Panc1 (cell line): ENCODE data around the gene NUDT7. TPM values are rescaled to one million over a fixed set of nuclear protein-coding genes. Genes with fewer than 3 reads are reported as not detected.
A peak's percentile ranks its signal among the peaks of the same experiment; 100 is the strongest.

Experiments
- ATAC-seq: fragments of 200-7000 bp; cut with Tn5 transposase; 2 replicates; pipeline ENCODE4 v1.9.1; 2020; ENCODE audit warnings: mild to moderate bottlenecking, moderate library complexity
- Bru-seq: library from RNA; stranded (reverse); fragments of 400-500 nt; gene quantifications from one replicate; lab custom pipeline; 2021; lab: Mats Ljungman, UMichigan
- BruChase-seq, 2 experiments: library from RNA; stranded (reverse); fragments of 400-500 nt; gene quantifications; one replicate each; lab custom pipeline; 2021; lab: Mats Ljungman, UMichigan
- BruUV-seq: library from RNA; stranded (reverse); fragments of 400-500 nt; replicated peaks from 2 replicates; lab custom pipeline; 2021; lab: Mats Ljungman, UMichigan
- CTCF ChIA-PET: fragments of 300-600 bp; sonication (Branson Sonifier 250); formaldehyde crosslinking; loops from one replicate; lab custom pipeline; 2022; ENCODE audit warnings: antibody characterized with exemption; lab: Charles Lee
- POLR2A ChIA-PET: fragments of 300-600 bp; sonication (Branson Sonifier 250); formaldehyde crosslinking; loops from one replicate; lab custom pipeline; 2022; ENCODE audit warnings: antibody characterized with exemption; lab: Charles Lee
- DNase-seq: peaks from one replicate; pipeline ENCODE4 v3.0.0-alpha.2; 2010; ENCODE audit warnings: low read depth, low spot score
- H3K27ac ChIP-seq: 2 replicates; pipeline ENCODE4 v1.5.1; 2011; ENCODE audit warnings: mild to moderate bottlenecking, low read length, inconsistent platforms
- H3K27me3 ChIP-seq: fragments of 200-500 bp; sonication (Bioruptor generic); 2 replicates; pipeline ENCODE4 v1.6.0; 2014; ENCODE audit warnings: low read length, inconsistent platforms; ENCODE audit not compliant: control insufficient read depth, insufficient read depth
- H3K36me3 ChIP-seq: fragments of 200-500 bp; sonication (Bioruptor generic); 2 replicates; pipeline ENCODE4 v1.5.1; 2014; ENCODE audit warnings: inconsistent platforms, mild to moderate bottlenecking, low read length, moderate library complexity; ENCODE audit not compliant: control insufficient read depth, insufficient read depth
- H3K4me1 ChIP-seq: 2 replicates; pipeline ENCODE4 v1.5.1; 2011; ENCODE audit warnings: inconsistent platforms, mild to moderate bottlenecking, low read length, moderate library complexity; ENCODE audit not compliant: control insufficient read depth, insufficient read depth
- H3K4me3 ChIP-seq, 2 experiments: 2 replicates each; pipeline ENCODE4 v1.5.1; 2011 to 2012; ENCODE audit warnings: low read depth in 2 of 2, low read length in 2 of 2, mild to moderate bottlenecking in 2 of 2, inconsistent platforms in 1 of 2, moderate library complexity in 1 of 2
- H3K9me3 ChIP-seq: fragments of 200-500 bp; sonication (Bioruptor generic); 2 replicates; pipeline ENCODE4 v1.5.1; 2014; ENCODE audit warnings: low read depth, mild to moderate bottlenecking, inconsistent platforms, low read length, moderate library complexity; ENCODE audit not compliant: control insufficient read depth, insufficient read depth
- POLR2AphosphoS5 ChIP-seq: IDR thresholded peaks from 2 replicates; pipeline ENCODE4 v1.6.1; 2012; ENCODE audit warnings: mild to moderate bottlenecking, low read depth, low read length, moderate library complexity
- SIN3A ChIP-seq: IDR thresholded peaks from 2 replicates; pipeline ENCODE4 v1.6.1; 2012; ENCODE audit warnings: low read depth, mild to moderate bottlenecking, low read length, moderate library complexity, borderline replicate concordance; ENCODE audit not compliant: insufficient read depth
- TCF7L2 ChIP-seq: IDR thresholded peaks from 2 replicates; pipeline ENCODE4 v1.6.1; 2011; ENCODE audit warnings: mild to moderate bottlenecking, low read depth, low read length, inconsistent platforms
- in situ Hi-C: cut with HindIII; loops from 2 replicates; pipeline ENCODE4 v1.10.0; 2016; ENCODE audit warnings: low sequenced_read_pairs, low pct_unique_long_range_greater_than_20kb
- intact Hi-C: fragments of 100-400 bp; cut with micrococcal nuclease; formaldehyde crosslinking; loops from one replicate; pipeline ENCODE4 v1.10.0; 2022; ENCODE audit not compliant: unreplicated experiment
- long read RNA-seq: library from polyadenylated mRNA; unstranded; transcript quantifications from one replicate; pipeline ENCODE4 v2.0.0, GENCODE V29; 2021; ENCODE audit not compliant: unreplicated experiment
- polyA plus RNA-seq: library from polyadenylated mRNA; unstranded; fragments of >200 nt; gene quantifications from one replicate; pipeline ENCODE4 v1.2.1, GENCODE V29; 2012; ENCODE audit warnings: missing spikeins; ENCODE audit not compliant: insufficient read length
- total RNA-seq: library from RNA; stranded (reverse); gene quantifications from one replicate; pipeline ENCODE4 v1.2.1, GENCODE V29; 2021; ENCODE audit not compliant: unreplicated experiment
- TF ChIP-seq, protein P1 (sequence below): fragments of 450-650 bp; IDR thresholded peaks from 2 replicates; pipeline ENCODE4 v1.5.1; 2017; ENCODE audit warnings: mild to moderate bottlenecking
- TF ChIP-seq, protein P2 (sequence below), 2 experiments: IDR thresholded peaks; 2 replicates each; pipeline ENCODE4 v1.6.1; 2011 to 2012; ENCODE audit warnings: low read depth in 2 of 2, control low read depth in 1 of 2, low read length in 1 of 2, mild to moderate bottlenecking in 1 of 2, moderate library complexity in 1 of 2; ENCODE audit not compliant: insufficient read depth in 1 of 2

Gene NUDT7
- total RNA-seq (4.7 TPM), Bru-seq, nascent RNA (percentile 38 among the genes with signal in this experiment), BruChase-seq, experiment 1, labeled RNA remaining after a 2-hour chase (percentile 36 among the genes with signal in this experiment), BruChase-seq, experiment 2, labeled RNA remaining after a 6-hour chase (percentile 35 among the genes with signal in this experiment)
- polyA plus RNA-seq: 2.5 TPM
- long read RNA-seq, partial matches to known transcripts: 0 of 7 reads
- long read RNA-seq, other reads (novel, unspliced or antisense): 3 of 7 reads

DNA sequence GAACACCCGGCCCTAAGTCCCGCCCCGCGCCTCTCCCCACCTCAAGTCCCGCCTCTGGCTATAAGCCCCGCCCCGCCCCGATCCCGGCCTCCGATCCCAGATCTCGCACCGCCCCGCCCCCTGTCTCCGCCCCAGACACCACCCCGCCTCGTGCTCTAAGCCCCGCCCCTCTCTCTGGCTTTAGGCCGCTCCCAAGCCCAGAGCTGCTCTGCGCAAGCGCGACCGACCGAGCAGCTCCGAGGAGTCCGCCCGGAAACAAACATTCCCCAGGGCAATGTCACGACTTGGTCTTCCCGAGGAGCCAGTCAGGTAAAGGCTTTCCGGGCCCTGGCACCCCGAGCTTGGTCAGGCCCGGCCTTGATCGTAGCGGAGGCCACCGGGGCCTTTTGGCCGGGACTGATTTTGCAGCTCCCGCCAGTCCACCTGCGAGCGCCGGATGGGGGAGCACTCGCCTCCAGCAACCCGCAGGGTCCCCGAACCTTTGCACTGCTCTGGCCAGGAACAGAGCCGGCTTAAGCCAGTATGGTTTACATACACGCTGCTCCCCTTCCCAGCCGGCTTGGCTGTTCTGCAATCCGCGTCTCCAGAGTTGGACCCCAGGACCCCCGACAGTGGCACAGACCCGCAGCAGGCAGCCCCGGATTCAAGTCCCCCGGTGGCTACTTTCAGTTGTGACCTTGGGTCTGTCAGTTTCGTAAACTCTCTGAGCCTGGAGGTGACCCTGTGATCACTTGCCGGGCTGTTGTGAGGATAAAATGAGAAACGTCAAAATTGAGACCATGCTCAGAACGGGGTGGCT is at the start of gene NUDT7:
TSS of gene NUDT7 (plus strand) at position 206 of the 799 bp plus-strand sequence. CDS start at position 275, 69 bp downstream.
- TF ChIP-seq SIN3A (no peak), POLR2AphosphoS5 (peak; percentile 69; the same call in 1 of the 2 replicates), TCF7L2 (no peak)
- TF ChIP-seq, protein P1, sequence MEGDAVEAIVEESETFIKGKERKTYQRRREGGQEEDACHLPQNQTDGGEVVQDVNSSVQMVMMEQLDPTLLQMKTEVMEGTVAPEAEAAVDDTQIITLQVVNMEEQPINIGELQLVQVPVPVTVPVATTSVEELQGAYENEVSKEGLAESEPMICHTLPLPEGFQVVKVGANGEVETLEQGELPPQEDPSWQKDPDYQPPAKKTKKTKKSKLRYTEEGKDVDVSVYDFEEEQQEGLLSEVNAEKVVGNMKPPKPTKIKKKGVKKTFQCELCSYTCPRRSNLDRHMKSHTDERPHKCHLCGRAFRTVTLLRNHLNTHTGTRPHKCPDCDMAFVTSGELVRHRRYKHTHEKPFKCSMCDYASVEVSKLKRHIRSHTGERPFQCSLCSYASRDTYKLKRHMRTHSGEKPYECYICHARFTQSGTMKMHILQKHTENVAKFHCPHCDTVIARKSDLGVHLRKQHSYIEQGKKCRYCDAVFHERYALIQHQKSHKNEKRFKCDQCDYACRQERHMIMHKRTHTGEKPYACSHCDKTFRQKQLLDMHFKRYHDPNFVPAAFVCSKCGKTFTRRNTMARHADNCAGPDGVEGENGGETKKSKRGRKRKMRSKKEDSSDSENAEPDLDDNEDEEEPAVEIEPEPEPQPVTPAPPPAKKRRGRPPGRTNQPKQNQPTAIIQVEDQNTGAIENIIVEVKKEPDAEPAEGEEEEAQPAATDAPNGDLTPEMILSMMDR: peak; percentile 44
- TF ChIP-seq, protein P2, sequence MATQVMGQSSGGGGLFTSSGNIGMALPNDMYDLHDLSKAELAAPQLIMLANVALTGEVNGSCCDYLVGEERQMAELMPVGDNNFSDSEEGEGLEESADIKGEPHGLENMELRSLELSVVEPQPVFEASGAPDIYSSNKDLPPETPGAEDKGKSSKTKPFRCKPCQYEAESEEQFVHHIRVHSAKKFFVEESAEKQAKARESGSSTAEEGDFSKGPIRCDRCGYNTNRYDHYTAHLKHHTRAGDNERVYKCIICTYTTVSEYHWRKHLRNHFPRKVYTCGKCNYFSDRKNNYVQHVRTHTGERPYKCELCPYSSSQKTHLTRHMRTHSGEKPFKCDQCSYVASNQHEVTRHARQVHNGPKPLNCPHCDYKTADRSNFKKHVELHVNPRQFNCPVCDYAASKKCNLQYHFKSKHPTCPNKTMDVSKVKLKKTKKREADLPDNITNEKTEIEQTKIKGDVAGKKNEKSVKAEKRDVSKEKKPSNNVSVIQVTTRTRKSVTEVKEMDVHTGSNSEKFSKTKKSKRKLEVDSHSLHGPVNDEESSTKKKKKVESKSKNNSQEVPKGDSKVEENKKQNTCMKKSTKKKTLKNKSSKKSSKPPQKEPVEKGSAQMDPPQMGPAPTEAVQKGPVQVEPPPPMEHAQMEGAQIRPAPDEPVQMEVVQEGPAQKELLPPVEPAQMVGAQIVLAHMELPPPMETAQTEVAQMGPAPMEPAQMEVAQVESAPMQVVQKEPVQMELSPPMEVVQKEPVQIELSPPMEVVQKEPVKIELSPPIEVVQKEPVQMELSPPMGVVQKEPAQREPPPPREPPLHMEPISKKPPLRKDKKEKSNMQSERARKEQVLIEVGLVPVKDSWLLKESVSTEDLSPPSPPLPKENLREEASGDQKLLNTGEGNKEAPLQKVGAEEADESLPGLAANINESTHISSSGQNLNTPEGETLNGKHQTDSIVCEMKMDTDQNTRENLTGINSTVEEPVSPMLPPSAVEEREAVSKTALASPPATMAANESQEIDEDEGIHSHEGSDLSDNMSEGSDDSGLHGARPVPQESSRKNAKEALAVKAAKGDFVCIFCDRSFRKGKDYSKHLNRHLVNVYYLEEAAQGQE (IDR thresholded peaks at IDR 0.05; ENCODE audit: insufficient read depth in 1 of 2, low read depth in 2 of 2, low read length in 1 of 2): no peak
- no TSS peak for BruUV-seq
- Histone ChIP-seq H3K27me3 (no peaks in the 10 kb centered on the region), H3K9me3 (no peaks in the 10 kb centered on the region), H3K4me3 (peak within 1 kb of the TSS; percentile 75 to 79), H3K36me3 (no peaks in the 10 kb centered on the region; the same call in 1 of the 2 replicates), H3K27ac (peak within 1 kb of the TSS; percentile 76), H3K4me1 (peaks cover 3% of the 10 kb centered on the region; the same call in 1 of the 2 replicates)
- peak; percentile 97 for ATAC-seq
- CTCF ChIA-PET: no interaction called here
- in situ Hi-C loops: no loop called here
- intact Hi-C loops: no loop called here
- DNase-seq: peak; percentile 73
- POLR2A ChIA-PET: no interaction called here

DNA sequence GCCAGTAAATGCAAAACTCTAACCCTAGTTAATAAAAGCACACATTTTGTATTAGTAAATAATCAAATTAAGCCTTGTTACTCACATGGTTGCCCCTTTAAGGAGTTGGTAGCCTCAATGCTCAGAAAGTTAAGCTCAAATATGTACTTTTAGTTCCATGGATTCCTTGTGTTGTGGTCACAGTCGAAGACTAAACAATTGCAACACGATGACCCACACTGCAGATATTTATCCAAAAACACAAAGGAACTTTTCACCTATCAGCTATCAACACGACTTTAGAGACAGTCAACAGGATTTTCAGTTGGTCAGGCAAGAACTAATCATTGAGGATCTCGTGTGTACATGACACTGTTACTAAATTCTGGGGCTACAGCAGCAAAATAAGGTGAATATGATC is 47.4 kb upstream of the NUDT7 start:
- Histone ChIP-seq H3K9me3 (no peaks in the 10 kb centered on the region), H3K27ac (no peak overlapping the region), H3K36me3 (no peaks in the 10 kb centered on the region; the same call in 1 of the 2 replicates), H3K4me1 (peaks cover 6% of the 10 kb centered on the region), H3K27me3 (no peaks in the 10 kb centered on the region), H3K4me3 (no peak overlapping the region)
- DNase-seq (no peak), ATAC-seq (peak; percentile 34; the same call in 1 of the 2 replicates)
- TF ChIP-seq TCF7L2 (no peak), POLR2AphosphoS5 (no peak), SIN3A (no peak)
- TF ChIP-seq, protein P1: no peak
- TF ChIP-seq, protein P2 (IDR thresholded peaks at IDR 0.05; ENCODE audit: insufficient read depth in 1 of 2, low read depth in 2 of 2, low read length in 1 of 2): no peak
- intact Hi-C loops: loop anchor here (1.0 to 5.0 kb wide), 2 partner anchors 296 to 417 kb away; no protein-coding TSS in a partner anchor
- in situ Hi-C loops: no loop called here
- CTCF ChIA-PET: interaction anchor here (0.6 kb wide), 1 partner anchor 30 kb away, joined by 3 read pairs; no protein-coding TSS in a partner anchor
- no TSS peak for BruUV-seq
- POLR2A ChIA-PET: no interaction called here
